PC-9 (cell line): ENCODE measurements around the gene ECE2. TPM values are rescaled to one million over a fixed set of nuclear protein-coding genes. Genes with fewer than 3 reads are reported as not detected.
"Not testable (repeated sequence)": the region's sequence is repeated elsewhere in the genome, so short reads cannot be mapped to it uniquely, and the experiment has no call there.

Experiments used
- BruUV-seq: library from RNA; stranded (reverse); fragments of 400-500 nt; replicated peaks from 2 replicates; lab custom pipeline; 2021; lab: Mats Ljungman, UMichigan
- CTCF ChIA-PET: fragments of 300-600 bp; sonication (Branson Sonifier 250); formaldehyde crosslinking; loops from one replicate; lab custom pipeline; 2022; ENCODE audit warnings: antibody characterized with exemption; lab: Charles Lee
- POLR2A ChIA-PET: fragments of 300-600 bp; sonication (Branson Sonifier 250); formaldehyde crosslinking; loops from one replicate; lab custom pipeline; 2022; ENCODE audit warnings: antibody characterized with exemption; ENCODE audit not compliant: unreplicated experiment; lab: Charles Lee
- DNase-seq, 2 experiments: peaks; one replicate each; pipeline versions ENCODE4 v3.0.0 to v3.0.0-alpha.2; 2015 to 2022; ENCODE audit warnings: mixed read lengths in 1 of 2
- H2AFZ ChIP-seq: fragments of 200-600 bp; sonication (generic); 2 replicates; pipeline ENCODE4 v1.8.1; 2017; ENCODE audit warnings: antibody characterized with exemption
- H3F3A ChIP-seq: fragments of 200-600 bp; sonication (generic); 2 replicates; pipeline ENCODE4 v1.8.1; 2017; ENCODE audit warnings: antibody characterized with exemption, mild to moderate bottlenecking, low read depth; ENCODE audit not compliant: insufficient read depth
- H3K27ac ChIP-seq: fragments of 200-600 bp; sonication (generic); 2 replicates; pipeline ENCODE4 v1.6.1; 2016; ENCODE audit warnings: mixed run types
- H3K27me3 ChIP-seq: fragments of 200-600 bp; sonication (generic); 2 replicates; pipeline ENCODE4 v1.6.1; 2016; ENCODE audit warnings: low read depth, mixed run types; ENCODE audit not compliant: insufficient read depth
- H3K36me3 ChIP-seq: fragments of 200-600 bp; sonication (generic); 2 replicates; pipeline ENCODE4 v1.6.1; 2016; ENCODE audit warnings: low read depth, mixed run types
- H3K4me1 ChIP-seq: fragments of 200-600 bp; sonication (generic); replicated peaks from 2 replicates; pipeline ENCODE4 v1.6.1; 2016; ENCODE audit warnings: mixed run types; ENCODE audit not compliant: insufficient read depth
- H3K4me2 ChIP-seq: fragments of 200-600 bp; sonication (generic); 2 replicates; pipeline ENCODE4 v1.6.1; 2017; ENCODE audit warnings: mixed run types
- H3K4me3 ChIP-seq: fragments of 200-600 bp; sonication (generic); 2 replicates; pipeline ENCODE4 v1.6.1; 2016; ENCODE audit warnings: mixed run types
- H3K79me2 ChIP-seq: fragments of 200-600 bp; sonication (generic); 2 replicates; pipeline ENCODE4 v1.6.1; 2017; ENCODE audit warnings: low read depth, mixed run types
- H3K9me2 ChIP-seq: fragments of 200-600 bp; sonication (generic); 2 replicates; pipeline ENCODE4 v1.8.1; 2017; ENCODE audit warnings: mild to moderate bottlenecking; ENCODE audit not compliant: insufficient read depth
- H3K9me3 ChIP-seq: fragments of 200-600 bp; sonication (generic); 2 replicates; pipeline ENCODE4 v1.8.1; 2016; ENCODE audit warnings: low read depth; ENCODE audit not compliant: insufficient read depth
- H4K20me1 ChIP-seq: fragments of 200-600 bp; sonication (generic); 2 replicates; pipeline ENCODE4 v1.8.1; 2017; ENCODE audit not compliant: insufficient read depth
- EZH2 ChIP-seq: fragments of 200-600 bp; sonication (generic); IDR thresholded peaks from 2 replicates; pipeline ENCODE4 v1.8.0; 2017; ENCODE audit warnings: antibody characterized with exemption, low read depth
- intact Hi-C: fragments of 100-400 bp; cut with micrococcal nuclease; formaldehyde crosslinking; loops from one replicate; pipeline ENCODE4 v1.10.0; 2022; ENCODE audit not compliant: unreplicated experiment
- total RNA-seq: library from RNA; stranded (reverse); gene quantifications from 2 replicates; pipeline ENCODE4 v1.2.3, GENCODE V29; 2021
- TF ChIP-seq, protein P1 (sequence below): fragments of 200-600 bp; sonication (generic); conservative IDR thresholded peaks from 2 replicates; pipeline ENCODE4 v1.6.1; 2017; ENCODE audit warnings: mixed run types, antibody characterized with exemption, mild to moderate bottlenecking, moderate library complexity

Gene ECE2
- total RNA-seq, 1 experiment from 2014 or later: not detected

- no peak for DNase-seq
- CTCF ChIA-PET: no interaction called here
- BruUV-seq: no TSS peak
- peaks cover 40% of the 10 kb centered on the region for H3K4me1 ChIP-seq
- no peak overlapping the region for H2AFZ ChIP-seq
- H3K79me2 ChIP-seq: peaks cover 14% of the 10 kb centered on the region
- H3F3A ChIP-seq: peaks cover 51% of the 10 kb centered on the region
- H3K27ac ChIP-seq: no peak overlapping the region
- H3K36me3 ChIP-seq: peaks cover 9% of the 10 kb centered on the region; the same call in 1 of the 2 replicates
- no peaks in the 10 kb centered on the region for H3K27me3 ChIP-seq
- POLR2A ChIA-PET: no interaction called here
- TF ChIP-seq, protein P1, sequence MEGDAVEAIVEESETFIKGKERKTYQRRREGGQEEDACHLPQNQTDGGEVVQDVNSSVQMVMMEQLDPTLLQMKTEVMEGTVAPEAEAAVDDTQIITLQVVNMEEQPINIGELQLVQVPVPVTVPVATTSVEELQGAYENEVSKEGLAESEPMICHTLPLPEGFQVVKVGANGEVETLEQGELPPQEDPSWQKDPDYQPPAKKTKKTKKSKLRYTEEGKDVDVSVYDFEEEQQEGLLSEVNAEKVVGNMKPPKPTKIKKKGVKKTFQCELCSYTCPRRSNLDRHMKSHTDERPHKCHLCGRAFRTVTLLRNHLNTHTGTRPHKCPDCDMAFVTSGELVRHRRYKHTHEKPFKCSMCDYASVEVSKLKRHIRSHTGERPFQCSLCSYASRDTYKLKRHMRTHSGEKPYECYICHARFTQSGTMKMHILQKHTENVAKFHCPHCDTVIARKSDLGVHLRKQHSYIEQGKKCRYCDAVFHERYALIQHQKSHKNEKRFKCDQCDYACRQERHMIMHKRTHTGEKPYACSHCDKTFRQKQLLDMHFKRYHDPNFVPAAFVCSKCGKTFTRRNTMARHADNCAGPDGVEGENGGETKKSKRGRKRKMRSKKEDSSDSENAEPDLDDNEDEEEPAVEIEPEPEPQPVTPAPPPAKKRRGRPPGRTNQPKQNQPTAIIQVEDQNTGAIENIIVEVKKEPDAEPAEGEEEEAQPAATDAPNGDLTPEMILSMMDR: no peak
- no peak for TF ChIP-seq EZH2
- H3K4me2 ChIP-seq: no peak overlapping the region
- H3K9me3 ChIP-seq: no peaks in the 10 kb centered on the region
- intact Hi-C loops: no loop called here
- no peak overlapping the region for H3K4me3 ChIP-seq
- no peaks in the 10 kb centered on the region for H3K9me2 ChIP-seq
- H4K20me1 ChIP-seq: peaks cover 31% of the 10 kb centered on the region
Measured at GRCh38 chr3:184337981-184338380, 62.2 kb downstream of the ECE2 start.

GRCh38 chr3:184338511-184338945 lies 62.7 kb downstream of the ECE2 start:
- H4K20me1 ChIP-seq: peaks cover 26% of the 10 kb centered on the region
- peaks cover 46% of the 10 kb centered on the region for H3F3A ChIP-seq
- H2AFZ ChIP-seq: no peak overlapping the region
- peaks cover 9% of the 10 kb centered on the region; the same call in 1 of the 2 replicates for H3K36me3 ChIP-seq
- ChIA-PET CTCF (no interaction called here), POLR2A (no interaction called here)
- no peak overlapping the region for H3K4me3 ChIP-seq
- no peaks in the 10 kb centered on the region for H3K9me2 ChIP-seq
- no peaks in the 10 kb centered on the region for H3K9me3 ChIP-seq
- peaks cover 14% of the 10 kb centered on the region for H3K79me2 ChIP-seq
- DNase-seq: no peak
- H3K27ac ChIP-seq: no peak overlapping the region
- peaks cover 35% of the 10 kb centered on the region for H3K4me1 ChIP-seq
- TF ChIP-seq, protein P1: no peak
- TF ChIP-seq EZH2: no peak
- no peaks in the 10 kb centered on the region for H3K27me3 ChIP-seq
- BruUV-seq: no TSS peak
- H3K4me2 ChIP-seq: no peak overlapping the region
- intact Hi-C loops: no loop called here

- H3F3A ChIP-seq: peaks cover 41% of the 10 kb centered on the region
- intact Hi-C loops: no loop called here
- H3K27ac ChIP-seq: no peak overlapping the region
- no peaks in the 10 kb centered on the region for H3K27me3 ChIP-seq
- H4K20me1 ChIP-seq: peaks cover 21% of the 10 kb centered on the region
- H3K79me2 ChIP-seq: peaks cover 14% of the 10 kb centered on the region
- H2AFZ ChIP-seq: no peak overlapping the region
- TF ChIP-seq EZH2: no peak
- TF ChIP-seq, protein P1: no peak
- H3K36me3 ChIP-seq: peaks cover 9% of the 10 kb centered on the region; the same call in 1 of the 2 replicates
- POLR2A ChIA-PET: no interaction called here
- no peaks in the 10 kb centered on the region for H3K9me3 ChIP-seq
- H3K4me3 ChIP-seq: no peak overlapping the region
- DNase-seq: no peak
- CTCF ChIA-PET: no interaction called here
- BruUV-seq: no TSS peak
- H3K4me1 ChIP-seq: peaks cover 30% of the 10 kb centered on the region
- H3K4me2 ChIP-seq: no peak overlapping the region
- no peaks in the 10 kb centered on the region for H3K9me2 ChIP-seq
Measured at GRCh38 chr3:184339001-184339400, 63.2 kb downstream of the ECE2 start.

DNA sequence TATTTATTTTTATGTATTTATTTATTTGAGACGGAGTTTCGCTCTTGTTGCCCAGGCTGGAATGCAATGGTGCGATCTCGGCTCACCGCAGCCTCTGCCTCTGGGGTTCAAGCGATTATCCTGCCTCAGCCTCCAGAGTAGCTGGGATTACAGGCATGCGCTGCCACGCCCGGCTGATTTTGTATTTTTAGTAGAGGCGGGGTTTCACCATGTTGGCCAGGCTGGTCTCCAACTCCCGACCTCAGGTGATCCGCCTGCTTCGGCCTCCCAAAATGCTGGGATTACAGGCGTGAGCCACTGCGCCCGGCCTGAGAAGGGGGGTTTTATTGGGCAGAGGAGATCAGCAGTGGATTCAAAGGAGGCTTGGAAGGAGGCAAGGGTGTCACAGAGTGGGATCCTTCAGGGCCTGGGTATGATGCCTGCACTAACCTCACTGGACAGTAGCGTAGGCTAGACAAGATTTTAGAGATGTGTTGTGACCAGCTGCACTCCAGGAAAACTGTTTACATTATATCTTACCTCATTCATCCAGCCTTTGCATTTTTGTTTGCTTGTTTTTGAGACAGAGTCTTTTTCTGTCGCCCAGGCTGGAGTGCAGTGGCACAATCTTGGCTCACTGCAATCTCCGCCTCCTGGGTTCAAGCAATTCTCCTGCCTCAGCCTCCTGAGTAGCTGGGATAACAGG lies 63.8 kb downstream of the ECE2 start:
- H3K9me3 ChIP-seq, H3K4me2 ChIP-seq, H3K36me3 ChIP-seq, H3K9me2 ChIP-seq, H2AFZ ChIP-seq, CTCF ChIA-PET, intact Hi-C loops, H3K4me3 ChIP-seq, BruUV-seq, POLR2A ChIA-PET, DNase-seq, H3K27ac ChIP-seq, H3K27me3 ChIP-seq: not testable (repeated sequence)
- Histone ChIP-seq H4K20me1 (peaks cover 15% of the 10 kb centered on the region), H3K79me2 (peaks cover 14% of the 10 kb centered on the region), H3F3A (peaks cover 35% of the 10 kb centered on the region), H3K4me1 (peaks cover 25% of the 10 kb centered on the region)
